ENCODE results near the gene ZSWIM8. TPM values are rescaled to one million over a fixed set of nuclear protein-coding genes. Genes with fewer than 3 reads are reported as not detected.
"Not testable (repeated sequence)": the region's sequence is repeated elsewhere in the genome, so short reads cannot be mapped to it uniquely, and the experiment has no call there.

ZSWIM8 gene
- total RNA-seq, 1 donor from 2014 or later = 131 TPM

GRCh38 chr10:73823391-73823790 is 38.0 kb downstream of the ZSWIM8 start:
- no peak for DNase-seq (ENCODE audit: low spot score in 2 of 2, unreplicated experiment in 2 of 2)
- no peak for TF ChIP-seq CTCF (IDR thresholded peaks at IDR 0.05; ENCODE audit: unreplicated experiment)
- no peaks in the 10 kb centered on the region for H3K9me3 Mint-ChIP-seq
- H3K27ac Mint-ChIP-seq = no peak overlapping the region
- H3K4me3 Mint-ChIP-seq = no peak overlapping the region
- peaks cover 4% of the 10 kb centered on the region for H3K4me1 Mint-ChIP-seq
- peaks cover 16% of the 10 kb centered on the region for H3K36me3 Mint-ChIP-seq
- H3K27me3 Mint-ChIP-seq (ENCODE audit: low read depth) = no peaks in the 10 kb centered on the region

GRCh38 chr10:73824146-73824725 is 38.8 kb downstream of the ZSWIM8 start:
- Mint-ChIP-seq H3K9me3 (no peaks in the 10 kb centered on the region), H3K27ac (no peak overlapping the region), H3K4me1 (peaks cover under 1% of the 10 kb centered on the region), H3K36me3 (peaks cover 16% of the 10 kb centered on the region), H3K4me3 (no peak overlapping the region), H3K27me3 (ENCODE audit: low read depth) (no peaks in the 10 kb centered on the region)
- TF ChIP-seq CTCF (IDR thresholded peaks at IDR 0.05; ENCODE audit: unreplicated experiment) = no peak
- DNase-seq (ENCODE audit: low spot score in 2 of 2, unreplicated experiment in 2 of 2) = no peak

GRCh38 chr10:73827346-73828089 is 42.1 kb downstream of the ZSWIM8 start:
- DNase-seq (ENCODE audit: low spot score in 2 of 2, unreplicated experiment in 2 of 2) = no peak
- no peaks in the 10 kb centered on the region for H3K9me3 Mint-ChIP-seq
- no peaks in the 10 kb centered on the region for H3K4me1 Mint-ChIP-seq
- no peaks in the 10 kb centered on the region for H3K27me3 Mint-ChIP-seq (ENCODE audit: low read depth)
- no peak for TF ChIP-seq CTCF (IDR thresholded peaks at IDR 0.05; ENCODE audit: unreplicated experiment)
- no peak overlapping the region for H3K27ac Mint-ChIP-seq
- H3K4me3 Mint-ChIP-seq = no peak overlapping the region
- H3K36me3 Mint-ChIP-seq = peaks cover 11% of the 10 kb centered on the region

- Mint-ChIP-seq H3K9me3 (no peaks in the 10 kb centered on the region), H3K4me1 (no peaks in the 10 kb centered on the region), H3K4me3 (no peak overlapping the region), H3K36me3 (peaks cover 10% of the 10 kb centered on the region), H3K27me3 (ENCODE audit: low read depth) (no peaks in the 10 kb centered on the region), H3K27ac (no peak overlapping the region)
- no peak for TF ChIP-seq CTCF (IDR thresholded peaks at IDR 0.05; ENCODE audit: unreplicated experiment)
- DNase-seq (ENCODE audit: low spot score in 2 of 2, unreplicated experiment in 2 of 2) = no peak
Observed at GRCh38 chr10:73828161-73828560, 42.8 kb downstream of the ZSWIM8 start.

GRCh38 chr10:73829090-73829489 is 43.7 kb downstream of the ZSWIM8 start:
- not testable (repeated sequence) for H3K4me1 Mint-ChIP-seq; DNase-seq (ENCODE audit: low spot score in 2 of 2, unreplicated experiment in 2 of 2); H3K4me3 Mint-ChIP-seq; H3K27ac Mint-ChIP-seq; H3K27me3 Mint-ChIP-seq (ENCODE audit: low read depth); H3K36me3 Mint-ChIP-seq; H3K9me3 Mint-ChIP-seq

DNA sequence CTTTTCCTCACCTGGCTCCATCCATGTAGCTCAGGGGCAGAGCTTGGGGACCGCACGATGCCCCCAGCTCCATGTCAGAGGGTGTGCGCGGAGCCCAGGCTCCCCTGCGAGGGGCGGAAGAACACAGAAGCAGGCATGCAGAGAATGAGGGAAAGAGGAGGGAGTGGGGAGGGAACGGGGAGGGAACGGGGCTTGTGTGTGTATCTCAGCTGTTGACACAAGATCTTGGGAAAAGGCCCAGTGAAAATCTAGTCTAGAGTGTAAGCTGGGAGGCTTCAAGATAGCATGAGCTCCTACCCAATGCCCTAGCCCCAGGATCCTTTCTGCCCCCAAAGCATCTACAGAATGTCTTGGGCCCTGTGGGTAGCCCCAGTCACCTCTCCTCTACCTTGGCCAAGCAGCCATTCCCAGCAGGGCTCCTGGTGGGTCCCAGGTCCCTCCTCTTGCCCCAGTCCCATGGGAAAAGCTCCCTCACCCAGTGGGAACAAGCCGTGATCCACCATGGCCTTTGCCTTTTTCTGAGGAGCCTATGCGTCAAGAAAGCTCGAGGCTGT is 51.1 kb downstream of the ZSWIM8 start:
- no peaks in the 10 kb centered on the region for H3K4me1 Mint-ChIP-seq
- H3K27ac Mint-ChIP-seq = no peak overlapping the region
- no peaks in the 10 kb centered on the region for H3K9me3 Mint-ChIP-seq
- peaks cover 20% of the 10 kb centered on the region for H3K36me3 Mint-ChIP-seq
- no peak for DNase-seq (ENCODE audit: low spot score in 2 of 2, unreplicated experiment in 2 of 2)
- no peaks in the 10 kb centered on the region for H3K27me3 Mint-ChIP-seq (ENCODE audit: low read depth)
- no peak for TF ChIP-seq CTCF (IDR thresholded peaks at IDR 0.05; ENCODE audit: unreplicated experiment)
- no peak overlapping the region for H3K4me3 Mint-ChIP-seq

All from mesothelial cell of epicardium (in vitro differentiated cells).